ENCODE measurements around the gene CSMD2.

- TF ChIP-seq SP1 (IDR thresholded peaks at IDR 0.05; ENCODE audit: low read depth, low read length) = no peak
- TF ChIP-seq BCL11A (IDR thresholded peaks at IDR 0.05; ENCODE audit: low read depth in 2 of 2, low read length in 2 of 2) = no peak
- no peak for TF ChIP-seq RFX5 (IDR thresholded peaks at IDR 0.05; ENCODE audit: borderline replicate concordance, low read depth, low read length)
- TF ChIP-seq CBX8 (IDR thresholded peaks at IDR 0.05; ENCODE audit: borderline replicate concordance, low read depth, low read length) = no peak
- no peak for TF ChIP-seq TEAD4 (IDR thresholded peaks at IDR 0.05; ENCODE audit: low read depth, low read length)
Observed at GRCh38 chr1:34130306-34130705, 34.7 kb downstream of the CSMD2 start.
